ENCODE measurements around the gene BAG1. TPM values are rescaled to one million over a fixed set of nuclear protein-coding genes. Genes with fewer than 3 reads are reported as not detected.
A peak's percentile ranks its signal among the peaks of the same experiment; 100 is the strongest.

Gene BAG1
- total and polyA plus RNA-seq, 2 of the 13 experiments (the other 11 are each of a cell fraction or from before 2014, with no cell fraction given): 23.1 to 59.5 TPM

DNA sequence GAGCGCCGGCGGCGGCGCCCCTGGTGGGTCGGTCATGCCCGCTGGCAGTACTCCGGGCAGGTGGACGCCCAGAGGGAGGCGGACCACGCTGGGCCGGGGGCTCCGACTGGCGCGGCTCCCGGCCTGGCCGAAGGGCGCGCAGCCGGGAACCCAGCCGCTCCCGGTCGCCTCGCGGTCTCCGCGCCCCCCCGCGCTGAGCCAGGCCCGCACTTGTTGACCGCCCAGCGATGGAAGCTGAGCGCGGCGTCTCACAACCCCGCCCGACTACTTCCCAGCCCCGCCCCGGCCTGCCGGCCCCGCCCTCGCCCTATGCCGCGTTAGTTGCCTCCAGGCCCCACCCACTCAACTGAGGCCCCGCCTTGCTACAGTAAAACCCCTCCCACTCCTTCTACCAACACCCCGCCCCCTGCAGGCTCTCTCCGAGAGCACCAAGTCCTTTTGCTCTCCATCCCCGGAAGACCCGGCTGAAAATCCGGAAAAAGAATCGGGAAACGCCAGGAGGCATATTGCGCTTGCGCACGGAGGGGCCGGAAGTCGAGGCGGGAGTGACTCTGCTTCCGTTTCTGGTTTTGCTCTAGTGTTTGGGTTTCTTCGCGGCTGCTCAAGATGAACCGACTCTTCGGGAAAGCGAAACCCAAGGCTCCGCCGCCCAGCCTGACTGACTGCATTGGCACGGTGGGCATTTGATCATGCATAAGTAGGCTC lies at the start of gene BAG1, which contains the start of gene CHMP5 (continued):
- TF ChIP-seq, protein P1, sequence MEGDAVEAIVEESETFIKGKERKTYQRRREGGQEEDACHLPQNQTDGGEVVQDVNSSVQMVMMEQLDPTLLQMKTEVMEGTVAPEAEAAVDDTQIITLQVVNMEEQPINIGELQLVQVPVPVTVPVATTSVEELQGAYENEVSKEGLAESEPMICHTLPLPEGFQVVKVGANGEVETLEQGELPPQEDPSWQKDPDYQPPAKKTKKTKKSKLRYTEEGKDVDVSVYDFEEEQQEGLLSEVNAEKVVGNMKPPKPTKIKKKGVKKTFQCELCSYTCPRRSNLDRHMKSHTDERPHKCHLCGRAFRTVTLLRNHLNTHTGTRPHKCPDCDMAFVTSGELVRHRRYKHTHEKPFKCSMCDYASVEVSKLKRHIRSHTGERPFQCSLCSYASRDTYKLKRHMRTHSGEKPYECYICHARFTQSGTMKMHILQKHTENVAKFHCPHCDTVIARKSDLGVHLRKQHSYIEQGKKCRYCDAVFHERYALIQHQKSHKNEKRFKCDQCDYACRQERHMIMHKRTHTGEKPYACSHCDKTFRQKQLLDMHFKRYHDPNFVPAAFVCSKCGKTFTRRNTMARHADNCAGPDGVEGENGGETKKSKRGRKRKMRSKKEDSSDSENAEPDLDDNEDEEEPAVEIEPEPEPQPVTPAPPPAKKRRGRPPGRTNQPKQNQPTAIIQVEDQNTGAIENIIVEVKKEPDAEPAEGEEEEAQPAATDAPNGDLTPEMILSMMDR (CRISPR knock-in tag; IDR thresholded peaks at IDR 0.05): peak; percentile 48
- TF ChIP-seq NFKBIZ (CRISPR knock-in tag; IDR thresholded peaks at IDR 0.05) (no peak), NCOA2 (CRISPR knock-in tag; IDR thresholded peaks at IDR 0.05) (peak; percentile 19; the same call in 1 of the 2 replicates), KLF15 (CRISPR knock-in tag; IDR thresholded peaks at IDR 0.05; ENCODE audit: borderline replicate concordance) (no peak), SIX4 (CRISPR knock-in tag; IDR thresholded peaks at IDR 0.05) (no peak; the same call in 1 of the 2 replicates), CREM (IDR thresholded peaks at IDR 0.05) (peak; percentile 80), CREM (CRISPR knock-in tag; IDR thresholded peaks at IDR 0.05) (no peak), NFIB (CRISPR knock-in tag; IDR thresholded peaks at IDR 0.05; ENCODE audit: borderline replicate concordance) (no peak), ELF4 (CRISPR knock-in tag; IDR thresholded peaks at IDR 0.05; ENCODE audit: borderline replicate concordance) (no peak; the same call in 1 of the 2 replicates), SCMH1 (CRISPR knock-in tag; IDR thresholded peaks at IDR 0.05; ENCODE audit: borderline replicate concordance) (no peak), ARNT (IDR thresholded peaks at IDR 0.05) (no peak), MLLT10 (CRISPR knock-in tag; IDR thresholded peaks at IDR 0.05) (no peak), ZBTB42 (CRISPR knock-in tag; IDR thresholded peaks at IDR 0.05) (no peak), ZNF615 (CRISPR knock-in tag; IDR thresholded peaks at IDR 0.05; ENCODE audit: borderline replicate concordance) (no peak), ZNF710 (CRISPR knock-in tag; IDR thresholded peaks at IDR 0.05; ENCODE audit: borderline replicate concordance) (no peak), ELF3 (CRISPR knock-in tag; IDR thresholded peaks at IDR 0.05) (peak; percentile 55; the same call in 1 of the 2 replicates), MXD4 (CRISPR knock-in tag; IDR thresholded peaks at IDR 0.05) (no peak), ZSCAN20 (CRISPR knock-in tag; IDR thresholded peaks at IDR 0.05; ENCODE audit: borderline replicate concordance) (0 out of 2 replicates have a peak, but pooled peaks have one; percentile 23), THYN1 (CRISPR knock-in tag; IDR thresholded peaks at IDR 0.05; ENCODE audit: borderline replicate concordance, low read depth) (no peak), PITX1 (CRISPR knock-in tag; IDR thresholded peaks at IDR 0.05) (no peak), CREB3 (CRISPR knock-in tag; IDR thresholded peaks at IDR 0.05) (no peak)
- TF ChIP-seq, protein P2, sequence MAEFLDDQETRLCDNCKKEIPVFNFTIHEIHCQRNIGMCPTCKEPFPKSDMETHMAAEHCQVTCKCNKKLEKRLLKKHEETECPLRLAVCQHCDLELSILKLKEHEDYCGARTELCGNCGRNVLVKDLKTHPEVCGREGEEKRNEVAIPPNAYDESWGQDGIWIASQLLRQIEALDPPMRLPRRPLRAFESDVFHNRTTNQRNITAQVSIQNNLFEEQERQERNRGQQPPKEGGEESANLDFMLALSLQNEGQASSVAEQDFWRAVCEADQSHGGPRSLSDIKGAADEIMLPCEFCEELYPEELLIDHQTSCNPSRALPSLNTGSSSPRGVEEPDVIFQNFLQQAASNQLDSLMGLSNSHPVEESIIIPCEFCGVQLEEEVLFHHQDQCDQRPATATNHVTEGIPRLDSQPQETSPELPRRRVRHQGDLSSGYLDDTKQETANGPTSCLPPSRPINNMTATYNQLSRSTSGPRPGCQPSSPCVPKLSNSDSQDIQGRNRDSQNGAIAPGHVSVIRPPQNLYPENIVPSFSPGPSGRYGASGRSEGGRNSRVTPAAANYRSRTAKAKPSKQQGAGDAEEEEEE (CRISPR knock-in tag; IDR thresholded peaks at IDR 0.05; ENCODE audit: borderline replicate concordance): no peak
- TF ChIP-seq, protein P3, sequence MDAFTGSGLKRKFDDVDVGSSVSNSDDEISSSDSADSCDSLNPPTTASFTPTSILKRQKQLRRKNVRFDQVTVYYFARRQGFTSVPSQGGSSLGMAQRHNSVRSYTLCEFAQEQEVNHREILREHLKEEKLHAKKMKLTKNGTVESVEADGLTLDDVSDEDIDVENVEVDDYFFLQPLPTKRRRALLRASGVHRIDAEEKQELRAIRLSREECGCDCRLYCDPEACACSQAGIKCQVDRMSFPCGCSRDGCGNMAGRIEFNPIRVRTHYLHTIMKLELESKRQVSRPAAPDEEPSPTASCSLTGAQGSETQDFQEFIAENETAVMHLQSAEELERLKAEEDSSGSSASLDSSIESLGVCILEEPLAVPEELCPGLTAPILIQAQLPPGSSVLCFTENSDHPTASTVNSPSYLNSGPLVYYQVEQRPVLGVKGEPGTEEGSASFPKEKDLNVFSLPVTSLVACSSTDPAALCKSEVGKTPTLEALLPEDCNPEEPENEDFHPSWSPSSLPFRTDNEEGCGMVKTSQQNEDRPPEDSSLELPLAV (CRISPR knock-in tag; conservative IDR thresholded peaks at IDR 0.05; ENCODE audit: low read depth): no peak

Measured in HepG2 (cell line).